RKO (cell line): ENCODE data around the gene TP53I3.
A peak's percentile ranks its signal among the peaks of the same experiment; 100 is the strongest.
"Not testable (repeated sequence)": the region's sequence is repeated elsewhere in the genome, so short reads cannot be mapped to it uniquely, and the experiment has no call there.

Source experiments
- DNase-seq: peaks from one replicate; pipeline ENCODE4 v3.0.0-alpha.2; 2016; ENCODE audit warnings: low spot score

Gene TP53I3, protein sequence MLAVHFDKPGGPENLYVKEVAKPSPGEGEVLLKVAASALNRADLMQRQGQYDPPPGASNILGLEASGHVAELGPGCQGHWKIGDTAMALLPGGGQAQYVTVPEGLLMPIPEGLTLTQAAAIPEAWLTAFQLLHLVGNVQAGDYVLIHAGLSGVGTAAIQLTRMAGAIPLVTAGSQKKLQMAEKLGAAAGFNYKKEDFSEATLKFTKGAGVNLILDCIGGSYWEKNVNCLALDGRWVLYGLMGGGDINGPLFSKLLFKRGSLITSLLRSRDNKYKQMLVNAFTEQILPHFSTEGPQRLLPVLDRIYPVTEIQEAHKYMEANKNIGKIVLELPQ

DNA sequence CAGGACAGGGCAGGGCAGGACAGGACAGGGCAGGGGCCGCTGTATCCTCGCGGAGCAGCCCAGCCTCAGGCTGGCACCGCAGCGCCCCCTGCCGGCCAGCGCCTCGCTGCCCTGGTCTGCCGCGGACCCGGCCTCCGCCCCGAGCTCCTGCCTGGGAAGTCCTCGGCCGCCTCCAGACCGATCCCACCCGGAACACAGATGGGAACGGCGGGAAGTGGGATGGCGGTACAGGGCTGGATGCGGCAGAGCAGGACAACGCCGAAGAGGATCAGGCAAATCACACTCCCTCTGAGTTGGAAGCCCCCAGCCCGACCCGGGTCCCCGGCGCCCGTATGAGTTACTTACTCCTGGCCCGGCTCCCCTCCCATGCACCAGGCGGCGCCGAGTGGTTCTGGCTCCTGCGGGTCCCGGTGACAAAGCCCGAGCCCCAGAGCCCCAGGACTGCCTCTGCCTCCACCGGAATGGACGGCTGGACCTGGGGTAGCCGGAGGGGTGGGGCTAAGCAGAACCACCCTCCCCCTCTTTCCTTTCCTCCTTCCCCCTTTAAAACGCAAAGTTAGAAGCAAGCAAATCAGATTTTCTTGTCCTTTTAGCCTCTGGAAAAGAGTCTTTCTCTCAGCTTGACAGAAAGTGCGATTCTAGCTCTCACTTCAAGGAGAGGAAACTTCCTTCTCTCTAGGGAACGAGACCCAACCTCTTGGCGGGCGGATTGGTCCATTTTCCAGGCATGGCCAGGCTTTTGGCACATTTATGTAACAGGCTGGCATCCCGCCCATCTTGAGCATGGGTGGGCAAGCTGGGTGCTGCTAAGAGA, at the start of gene TP53I3:
TP53I3 (minus strand) TSS at position 449 of the 814 bp plus-strand sequence. CDS start 508 bp downstream, outside the sequence.
- DNase-seq, result peak; percentile 91

DNA sequence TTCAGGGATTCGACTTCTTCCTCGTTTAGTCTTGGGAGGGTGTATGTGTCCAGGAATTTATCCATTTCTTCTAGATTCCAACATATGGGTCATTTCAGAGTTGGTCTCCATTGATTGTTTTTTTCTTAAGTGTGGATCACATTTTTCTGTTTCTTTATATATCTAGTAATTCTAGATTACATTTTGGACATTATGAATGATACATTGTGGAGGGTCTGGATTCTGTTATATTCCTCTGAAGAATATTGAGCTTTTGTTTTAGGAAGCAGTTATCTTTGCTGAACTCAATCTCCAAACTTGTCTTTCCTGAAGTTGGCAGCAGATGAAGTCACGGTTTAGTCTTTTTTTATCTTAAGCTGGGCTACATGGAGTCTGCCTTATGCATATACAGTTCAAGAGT, 47.9 kb upstream of the TP53I3 start:
- DNase-seq, result no peak

DNA sequence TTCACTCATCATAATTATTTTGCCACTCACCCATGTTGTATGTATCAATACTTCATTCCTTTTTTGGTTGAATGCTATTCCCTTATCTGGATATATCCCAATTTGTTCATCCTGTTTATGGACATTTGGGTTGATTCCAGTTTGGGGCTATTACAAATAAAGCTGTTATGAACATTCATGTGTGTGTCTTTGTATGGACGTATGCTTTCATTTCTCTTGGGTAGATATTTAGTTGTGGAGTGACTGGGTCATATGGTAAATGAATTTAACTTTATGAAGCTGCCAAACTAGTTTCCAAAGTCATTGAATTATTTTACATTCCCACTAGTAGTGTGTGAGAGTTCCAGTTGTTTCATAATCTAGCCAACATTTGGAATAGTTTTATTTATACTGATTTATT, 41.3 kb upstream of the TP53I3 start:
- no peak for DNase-seq

DNA sequence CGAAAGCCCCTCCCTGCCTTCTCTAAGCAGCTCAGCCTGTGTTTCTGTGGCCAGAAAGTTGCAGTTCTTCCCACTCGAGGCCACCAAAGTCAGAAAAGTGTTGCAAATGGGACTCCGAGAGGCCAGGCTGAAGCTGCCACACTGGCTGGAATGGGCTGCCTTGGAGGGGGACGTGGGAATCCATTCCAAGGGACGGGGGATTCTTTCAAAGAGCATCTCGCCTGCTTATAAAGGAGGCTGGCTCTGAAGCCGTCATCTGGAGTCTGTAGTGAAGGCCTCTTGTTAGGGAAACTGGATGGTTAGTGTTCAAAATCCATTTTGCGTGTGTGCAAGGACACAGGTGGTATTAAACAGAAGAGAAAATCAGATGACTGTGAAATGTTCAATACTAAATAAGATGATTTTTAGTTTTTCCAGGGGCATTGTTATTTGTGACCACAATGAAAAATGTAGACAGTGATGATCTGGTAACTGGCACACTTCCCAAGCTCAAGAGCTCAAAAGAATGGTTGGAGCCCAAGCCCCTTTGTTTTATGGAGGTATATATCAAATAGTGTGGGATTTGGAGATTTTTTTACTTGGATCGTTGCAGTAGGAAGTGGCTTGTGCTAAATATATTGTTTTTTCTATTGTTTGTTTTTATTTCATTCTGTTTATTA, 39.4 kb upstream of the TP53I3 start:
- DNase-seq, result peak; percentile 50

DNA sequence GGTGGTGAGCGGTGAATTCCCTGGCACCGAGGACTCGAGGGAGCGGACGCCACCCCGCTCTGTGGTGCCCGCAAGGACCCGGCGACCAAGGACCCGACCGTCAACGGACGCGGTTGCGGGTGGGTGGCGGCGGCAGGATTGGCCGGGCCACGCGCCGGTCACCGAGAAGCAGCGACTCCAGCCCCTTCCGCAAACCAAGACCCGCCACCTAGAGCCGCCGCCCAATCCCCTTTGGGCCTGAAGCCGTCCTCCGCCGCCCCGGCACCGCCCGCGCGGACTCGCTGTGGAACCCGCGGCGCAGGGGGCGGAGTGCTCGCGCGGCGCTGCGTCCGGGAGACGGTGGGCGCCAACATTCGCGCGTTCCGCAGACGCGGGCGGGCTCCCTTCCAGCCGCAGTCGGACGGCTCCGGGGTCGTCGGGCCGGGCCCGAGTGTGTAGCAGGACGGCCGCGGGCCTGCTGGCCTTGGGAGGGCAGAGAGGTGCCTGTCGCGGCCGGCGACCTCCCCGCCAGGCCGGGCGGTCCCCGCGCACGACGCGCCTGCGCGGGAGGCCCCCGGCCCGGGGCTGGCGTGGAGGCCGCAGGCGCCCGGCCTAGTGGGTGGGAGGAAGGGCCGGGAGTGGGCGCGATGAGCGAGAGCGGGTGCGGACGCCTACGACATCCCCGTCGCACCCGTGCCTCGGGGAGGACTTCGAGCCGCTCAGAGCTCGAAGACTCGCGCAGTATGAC, 38.7 kb upstream of the TP53I3 start, which contains the start of the genes FAM228B and PFN4:
FAM228B (plus strand) TSS at position 275 of the 727 bp plus-strand sequence. CDS start 893 bp downstream, outside the sequence.
PFN4 (minus strand) TSS at position 140 of the 727 bp plus-strand sequence. CDS start 799 bp downstream, outside the sequence.
- DNase-seq, result peak; percentile 70

DNA sequence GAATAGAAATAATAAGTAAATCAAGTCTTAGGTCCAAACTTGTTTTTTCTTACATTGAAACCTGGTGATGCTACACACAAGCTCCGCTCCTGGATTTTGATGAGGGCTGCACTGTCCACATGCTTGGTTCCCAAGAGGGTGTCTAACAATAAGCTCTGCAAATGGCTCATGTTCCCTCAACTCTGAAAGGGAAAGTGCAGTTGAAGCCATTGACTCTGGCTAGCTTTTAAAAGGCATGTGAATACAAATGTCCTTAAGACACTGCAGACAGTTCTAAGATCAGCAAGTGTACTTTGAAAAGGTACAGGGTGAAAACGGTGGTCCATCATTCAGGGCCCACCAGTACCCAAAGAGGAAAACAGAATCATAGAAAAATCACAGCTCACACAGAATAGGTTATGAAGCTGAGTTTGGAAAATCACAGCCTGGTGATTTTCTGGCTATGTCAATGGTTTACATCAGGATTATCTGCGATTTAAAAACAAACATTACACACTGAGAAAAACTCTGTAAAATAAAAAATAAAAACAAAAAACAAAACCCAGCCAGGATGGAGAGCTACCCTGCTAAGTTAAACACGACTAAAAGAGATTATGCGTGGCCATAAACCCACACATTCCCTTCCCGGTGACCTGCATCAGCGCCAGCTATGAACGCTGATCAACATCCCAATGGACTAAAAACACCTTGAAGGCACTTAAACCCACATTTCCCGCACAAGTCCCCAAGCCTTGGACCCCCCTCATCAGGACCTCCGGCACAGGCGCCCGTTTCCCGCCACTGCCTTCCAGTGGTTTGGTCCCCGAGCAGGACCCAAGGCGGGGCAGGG, 37.9 kb upstream of the TP53I3 start:
- DNase-seq, result no peak

DNA sequence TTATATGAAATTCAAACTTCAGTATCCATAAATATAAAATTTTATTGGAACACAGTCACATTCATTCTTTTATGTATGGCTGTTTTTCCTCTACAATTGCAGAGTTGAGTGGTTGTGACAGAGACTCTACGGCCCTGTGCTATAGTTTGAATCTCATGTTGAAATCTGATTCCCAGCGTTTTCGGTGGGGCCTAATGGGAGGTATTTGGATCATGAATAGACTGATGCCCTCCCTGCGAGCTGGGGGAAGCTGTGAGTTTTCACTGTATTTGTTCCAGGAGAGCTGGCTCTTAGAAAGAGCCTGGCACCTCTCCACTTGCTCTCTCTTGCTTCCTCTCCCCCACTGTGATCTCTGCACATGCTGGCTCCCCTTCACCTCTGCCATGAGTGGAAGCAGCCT, 36.8 kb upstream of the TP53I3 start:
- DNase-seq, result no peak

DNA sequence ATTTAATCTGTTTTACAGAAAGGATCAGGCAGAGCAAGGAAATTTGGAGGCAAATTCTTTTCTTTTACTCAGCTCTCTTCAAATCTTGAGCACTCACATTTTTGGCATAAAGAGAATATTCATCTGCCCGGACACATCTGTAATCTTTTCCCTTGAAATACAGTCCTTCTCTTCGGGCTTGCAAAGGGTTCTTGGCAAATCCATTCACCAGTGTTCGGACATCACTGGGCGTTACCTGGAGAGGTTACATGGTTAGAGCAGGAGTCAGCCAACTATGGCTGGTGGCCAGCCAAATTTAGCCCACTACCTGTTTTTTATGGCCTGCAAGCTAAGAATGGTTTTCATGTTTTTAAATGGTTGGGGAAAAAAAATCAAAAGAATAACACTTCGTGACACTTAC, 36.4 kb upstream of the TP53I3 start:
- DNase-seq, result no peak

DNA sequence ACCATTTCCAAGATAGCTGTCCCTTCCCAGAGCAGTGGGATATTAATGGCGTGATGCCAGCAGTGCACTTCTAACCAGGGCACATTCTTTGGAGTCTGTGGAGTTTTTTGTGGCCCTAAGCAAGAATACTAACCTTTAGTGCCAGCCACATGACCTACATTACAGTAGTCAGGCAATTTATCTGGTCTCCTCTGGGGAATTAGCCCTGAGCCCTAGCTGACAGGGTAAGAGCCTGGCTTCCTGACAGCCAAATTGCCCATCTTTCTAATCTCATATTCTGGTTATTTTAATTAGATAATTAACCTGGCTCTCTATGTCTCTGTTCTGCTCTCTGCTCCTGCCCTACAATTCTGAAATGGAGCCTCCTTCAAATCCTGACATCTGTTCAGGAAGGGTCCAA, 33.3 kb upstream of the TP53I3 start:
- DNase-seq, result no peak

DNA sequence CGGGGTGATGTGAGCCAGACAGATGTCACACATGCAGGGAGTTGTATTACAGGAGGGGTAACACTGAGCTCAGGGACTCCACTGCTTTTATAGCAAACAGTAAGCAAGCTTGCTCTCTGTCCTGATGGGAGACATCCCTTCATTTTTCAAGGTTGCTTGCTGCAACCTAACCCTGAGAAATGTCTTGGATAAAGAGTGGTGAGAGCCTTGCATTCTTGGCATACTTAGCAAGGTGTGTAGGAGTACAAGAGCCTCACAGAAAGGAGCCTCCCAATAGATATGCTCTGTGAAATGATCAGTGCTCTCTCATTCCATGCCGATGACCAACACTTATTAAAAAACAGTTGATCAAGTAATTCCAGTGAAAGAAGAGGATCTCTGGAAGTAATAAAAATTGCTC, 30.4 kb upstream of the TP53I3 start:
- DNase-seq, result no peak

DNA sequence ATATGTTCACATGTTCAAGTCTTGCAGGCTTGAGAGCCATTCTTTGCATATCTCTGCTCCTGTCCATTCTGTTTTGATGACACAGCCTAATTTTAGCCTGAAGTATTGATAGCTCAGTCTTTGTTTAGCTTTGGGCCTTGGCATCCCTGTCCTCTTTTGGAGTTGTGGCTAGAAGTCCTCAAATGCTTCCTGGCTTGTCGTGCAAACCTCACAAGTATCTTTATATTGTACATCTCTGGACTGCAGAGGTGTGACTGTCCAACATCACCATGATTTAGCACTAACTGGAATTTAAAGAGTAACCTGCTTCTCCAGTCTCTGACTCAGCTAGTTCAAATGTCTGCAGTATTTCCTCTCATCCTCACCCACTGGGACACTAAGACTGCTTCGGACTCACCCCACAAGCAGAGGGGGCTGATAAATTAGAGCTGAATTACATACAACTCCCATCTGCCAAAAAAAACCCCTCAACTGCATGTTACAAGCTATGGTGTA, 26.8 kb upstream of the TP53I3 start:
- DNase-seq, result no peak

DNA sequence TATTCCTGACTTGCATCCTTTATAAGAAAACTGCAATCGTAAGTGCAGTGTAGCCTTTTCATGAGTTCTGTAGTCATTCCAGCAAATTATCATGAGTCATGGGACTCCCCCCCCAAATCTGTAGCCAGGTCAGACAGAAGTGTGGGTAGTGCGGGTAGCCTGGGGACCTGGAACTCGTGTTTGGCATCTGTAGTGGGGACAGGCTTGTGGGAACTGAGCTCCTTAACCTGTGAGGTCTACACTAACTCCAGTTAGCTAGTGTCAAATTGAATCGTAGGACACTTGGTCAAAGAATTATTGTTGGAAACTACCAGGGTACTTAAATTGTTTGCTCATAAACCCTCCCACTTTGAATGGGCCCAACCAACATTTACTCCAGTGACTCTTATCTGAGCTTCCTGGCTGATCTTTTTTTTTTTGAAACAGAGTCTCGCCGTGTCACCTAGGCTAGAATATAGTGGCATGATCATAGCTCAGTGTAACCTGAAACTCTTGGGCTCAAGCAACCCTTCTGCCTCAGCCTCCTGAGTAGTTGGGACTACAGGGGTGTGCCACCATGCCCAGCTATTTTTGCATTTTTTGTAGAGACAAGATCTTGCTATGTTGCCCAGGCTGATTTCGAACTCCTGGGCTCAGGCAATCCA, 26.1 kb upstream of the TP53I3 start:
- DNase-seq, result no peak

DNA sequence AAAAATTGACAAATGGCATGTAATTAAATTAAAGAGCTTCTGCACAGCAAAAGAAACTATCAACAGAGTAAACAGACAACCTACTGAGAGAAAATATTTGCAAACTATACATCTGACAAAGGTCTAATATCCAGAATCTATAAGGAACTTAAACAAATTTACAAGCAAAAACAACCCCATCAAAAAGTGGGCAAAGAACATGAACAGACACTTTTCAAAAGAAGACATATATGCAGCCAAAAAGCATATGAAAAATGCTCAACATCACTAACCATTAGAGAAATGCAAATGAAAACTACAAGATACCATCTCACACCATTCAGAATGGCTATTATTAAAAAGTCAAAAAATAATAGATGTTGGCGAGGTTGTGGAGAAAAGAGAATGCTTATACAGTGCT, 24.8 kb upstream of the TP53I3 start:
- not testable (repeated sequence) for DNase-seq

DNA sequence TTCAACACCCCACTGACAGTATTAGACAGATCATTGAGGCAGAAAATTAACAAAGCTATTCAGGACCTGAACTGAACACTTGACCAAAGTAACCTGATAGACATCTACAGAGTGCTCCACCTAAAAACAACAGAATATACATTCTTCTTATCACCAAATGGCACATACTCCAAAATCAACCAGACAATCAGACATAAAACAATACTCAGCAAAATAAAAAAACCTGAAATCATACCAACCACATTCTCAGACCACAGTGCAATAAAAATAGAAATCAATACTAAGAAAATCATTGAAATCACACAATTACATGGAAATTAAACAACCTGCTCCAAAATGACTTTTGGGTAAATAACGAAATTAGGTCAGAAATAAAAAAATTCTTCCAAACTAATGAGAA, 22.7 kb upstream of the TP53I3 start:
- no peak for DNase-seq

DNA sequence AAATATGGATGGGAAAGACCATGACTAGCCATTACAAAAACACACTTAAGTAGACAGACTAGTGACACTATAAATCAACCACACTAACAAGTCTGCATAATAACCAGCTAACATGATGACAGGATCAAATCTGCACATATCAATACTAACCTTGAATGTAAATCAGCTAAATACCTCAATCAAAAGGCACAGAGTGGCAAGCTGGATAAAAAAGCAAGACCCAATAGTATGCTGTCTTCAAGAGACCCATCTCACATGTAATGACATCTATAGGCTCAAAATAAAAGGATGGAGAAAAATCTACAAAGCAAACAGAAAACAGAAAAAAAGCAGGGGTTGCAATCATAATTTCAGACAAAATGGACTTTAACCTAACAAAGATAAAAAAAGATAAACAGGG, 22.2 kb upstream of the TP53I3 start:
- DNase-seq, result no peak

DNA sequence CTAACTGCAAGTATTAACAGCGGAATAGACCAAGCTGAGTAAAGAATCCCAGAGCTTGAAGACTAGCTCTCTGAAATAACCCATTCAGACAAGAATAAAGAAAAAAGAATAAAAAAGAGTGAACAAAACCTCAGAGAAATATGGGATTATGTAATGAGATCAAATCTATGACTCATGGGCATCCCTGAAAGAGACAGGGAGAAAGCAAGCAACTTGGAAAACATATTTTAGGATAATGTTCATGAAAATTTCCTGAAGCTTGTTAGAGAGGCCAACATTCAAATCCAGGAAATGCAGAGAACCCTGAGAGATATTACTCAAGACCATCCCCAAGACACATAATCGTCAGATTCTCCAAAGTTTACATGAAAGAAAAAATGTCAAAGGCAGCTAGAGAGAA, 21.2 kb upstream of the TP53I3 start:
- no peak for DNase-seq

DNA sequence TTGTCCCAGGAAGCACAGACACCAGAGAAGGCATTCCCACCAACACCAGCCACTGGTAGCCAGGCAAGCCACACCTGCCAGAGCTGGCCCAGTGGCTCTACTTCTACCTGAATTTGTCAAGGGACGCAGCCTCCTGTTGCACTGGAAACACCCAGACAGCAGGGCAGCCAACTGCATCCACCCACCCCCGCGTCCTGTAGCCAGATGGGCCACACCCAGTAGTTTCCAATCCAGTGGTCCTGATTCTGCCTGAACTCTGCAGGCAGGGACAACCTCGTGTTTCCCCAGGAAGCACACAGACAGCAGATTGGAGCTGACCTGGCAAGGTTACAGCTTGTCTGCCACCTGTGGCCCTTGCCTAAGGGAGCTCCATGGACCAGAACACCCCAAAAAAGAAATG, 20.3 kb upstream of the TP53I3 start:
- DNase-seq, result no peak

DNA sequence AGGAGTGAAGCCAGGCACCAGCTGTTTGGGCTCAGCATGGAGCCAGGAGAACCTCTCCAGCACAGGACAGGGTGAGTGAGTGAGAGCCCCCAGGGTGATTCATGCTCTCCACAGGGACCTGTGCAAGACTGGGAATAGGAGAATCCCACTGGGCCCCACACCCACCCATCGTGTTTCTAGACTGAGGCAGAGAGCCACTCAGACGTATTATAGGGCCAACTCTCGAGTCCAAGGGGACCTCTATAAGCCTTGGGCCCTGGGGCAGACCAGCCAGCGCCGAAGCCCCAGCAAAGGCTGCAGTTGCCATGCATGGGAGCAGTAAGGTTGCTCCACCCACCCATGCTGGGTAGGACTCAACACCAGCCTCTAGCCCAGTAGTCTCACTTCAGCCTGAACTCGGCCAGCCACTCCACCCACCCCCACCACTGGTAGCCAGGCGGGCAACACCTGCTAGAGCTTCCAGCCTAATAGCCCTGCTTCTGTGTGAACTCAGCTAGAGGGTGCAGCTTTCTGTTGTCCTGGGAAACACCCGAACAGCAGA, 19.5 kb upstream of the TP53I3 start:
- no peak for DNase-seq

DNA sequence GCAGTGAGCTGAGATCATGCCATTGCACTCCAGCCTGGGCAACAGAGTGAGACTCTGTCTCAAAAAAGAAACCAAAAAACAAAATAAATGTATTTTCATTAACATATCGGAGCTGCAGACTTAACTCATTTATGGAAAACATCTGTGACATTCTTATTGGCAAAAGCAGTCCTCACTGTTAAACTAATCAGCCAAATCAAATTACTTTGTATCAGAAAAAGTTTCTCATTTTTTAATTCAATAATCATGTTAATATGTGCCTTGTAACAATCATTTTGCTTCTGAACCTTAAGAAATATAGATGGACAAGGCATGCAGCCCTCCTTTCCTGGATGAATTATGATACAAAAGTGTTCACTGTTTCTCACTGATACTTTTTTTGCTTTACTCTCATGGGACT, 18.0 kb upstream of the TP53I3 start:
- DNase-seq, result no peak

DNA sequence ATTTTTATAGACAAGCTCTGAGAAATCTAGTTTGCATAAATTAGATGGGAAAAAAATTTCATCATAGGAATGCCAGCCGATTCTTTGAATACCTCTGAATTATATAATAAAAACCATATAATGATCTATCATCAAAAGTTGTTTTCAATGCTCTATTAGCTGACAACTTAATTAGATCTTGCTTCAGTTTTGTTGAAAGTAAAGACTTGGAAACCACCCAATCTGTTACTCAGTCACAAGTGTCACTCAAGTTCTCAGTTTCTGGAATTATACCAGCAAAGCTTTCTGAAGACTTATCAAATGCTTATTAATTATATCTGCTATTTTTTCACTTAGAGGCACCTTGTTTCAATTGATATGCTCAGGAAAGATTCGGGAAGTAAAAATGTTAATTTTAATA, 17.4 kb upstream of the TP53I3 start:
- no peak for DNase-seq
